Coronary artery (tissue), 2 donors: ENCODE measurements around the gene CCL19.

Experiments
- DNase-seq: peaks from one replicate; pipeline ENCODE4 v3.0.0-alpha.2; 2017; ENCODE audit warnings: low spot score
- H3K27ac ChIP-seq, 2 donors: fragments of 200-600 bp; sonication (generic); one replicate each; pipeline ENCODE4 v1.5.1; 2016 to 2019
- H3K4me3 ChIP-seq: fragments of 200-600 bp; sonication (generic); 2 replicates; pipeline ENCODE4 v1.5.1; 2016; ENCODE audit warnings: mild to moderate bottlenecking, moderate library complexity
- TF ChIP-seq, protein P1 (sequence below): fragments of 200-600 bp; sonication (generic); IDR thresholded peaks from one replicate; pipeline ENCODE4 v1.5.1; 2019; ENCODE audit warnings: antibody characterized with exemption

CCL19 gene

DNA sequence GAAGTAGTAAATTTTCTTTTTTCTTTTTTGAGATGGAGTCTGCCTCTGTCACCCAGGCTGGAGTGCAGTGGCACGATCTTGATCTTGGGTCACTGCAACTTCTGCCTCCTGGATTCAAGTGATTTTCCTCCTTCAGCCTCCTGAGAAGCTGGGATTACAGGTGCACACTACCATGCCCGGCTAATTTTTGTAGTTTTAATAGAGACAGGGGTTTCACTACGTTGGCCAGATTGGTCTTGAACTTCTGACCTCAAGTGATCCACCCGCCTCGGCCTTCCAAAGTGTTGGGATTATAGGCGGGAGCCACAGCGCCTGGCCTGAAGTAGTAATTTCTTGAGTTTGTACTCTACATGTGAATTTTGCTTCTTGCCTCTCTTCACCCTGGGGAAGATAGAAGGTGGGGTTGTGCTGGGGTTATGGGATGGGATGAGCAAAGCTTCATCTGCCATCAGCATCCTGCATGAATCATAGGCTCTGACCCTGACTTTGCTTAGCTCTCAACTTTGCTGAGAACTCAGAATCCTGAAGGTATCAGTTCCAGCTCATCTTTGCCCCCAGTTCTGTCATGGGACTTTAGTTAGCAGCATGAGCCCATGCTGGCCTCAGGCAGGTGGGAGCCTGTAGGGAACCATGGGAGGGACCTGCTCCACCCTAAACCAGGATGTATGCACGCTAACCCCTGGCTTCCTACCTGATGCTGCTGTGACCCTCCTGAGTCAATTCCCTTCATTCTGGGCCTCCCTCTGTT, 28.1 kb upstream of the CCL19 start:
- H3K27ac ChIP-seq: no peak overlapping the region
- no peak for DNase-seq
- H3K4me3 ChIP-seq: no peak overlapping the region
- TF ChIP-seq, protein P1, sequence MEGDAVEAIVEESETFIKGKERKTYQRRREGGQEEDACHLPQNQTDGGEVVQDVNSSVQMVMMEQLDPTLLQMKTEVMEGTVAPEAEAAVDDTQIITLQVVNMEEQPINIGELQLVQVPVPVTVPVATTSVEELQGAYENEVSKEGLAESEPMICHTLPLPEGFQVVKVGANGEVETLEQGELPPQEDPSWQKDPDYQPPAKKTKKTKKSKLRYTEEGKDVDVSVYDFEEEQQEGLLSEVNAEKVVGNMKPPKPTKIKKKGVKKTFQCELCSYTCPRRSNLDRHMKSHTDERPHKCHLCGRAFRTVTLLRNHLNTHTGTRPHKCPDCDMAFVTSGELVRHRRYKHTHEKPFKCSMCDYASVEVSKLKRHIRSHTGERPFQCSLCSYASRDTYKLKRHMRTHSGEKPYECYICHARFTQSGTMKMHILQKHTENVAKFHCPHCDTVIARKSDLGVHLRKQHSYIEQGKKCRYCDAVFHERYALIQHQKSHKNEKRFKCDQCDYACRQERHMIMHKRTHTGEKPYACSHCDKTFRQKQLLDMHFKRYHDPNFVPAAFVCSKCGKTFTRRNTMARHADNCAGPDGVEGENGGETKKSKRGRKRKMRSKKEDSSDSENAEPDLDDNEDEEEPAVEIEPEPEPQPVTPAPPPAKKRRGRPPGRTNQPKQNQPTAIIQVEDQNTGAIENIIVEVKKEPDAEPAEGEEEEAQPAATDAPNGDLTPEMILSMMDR: no peak

DNA sequence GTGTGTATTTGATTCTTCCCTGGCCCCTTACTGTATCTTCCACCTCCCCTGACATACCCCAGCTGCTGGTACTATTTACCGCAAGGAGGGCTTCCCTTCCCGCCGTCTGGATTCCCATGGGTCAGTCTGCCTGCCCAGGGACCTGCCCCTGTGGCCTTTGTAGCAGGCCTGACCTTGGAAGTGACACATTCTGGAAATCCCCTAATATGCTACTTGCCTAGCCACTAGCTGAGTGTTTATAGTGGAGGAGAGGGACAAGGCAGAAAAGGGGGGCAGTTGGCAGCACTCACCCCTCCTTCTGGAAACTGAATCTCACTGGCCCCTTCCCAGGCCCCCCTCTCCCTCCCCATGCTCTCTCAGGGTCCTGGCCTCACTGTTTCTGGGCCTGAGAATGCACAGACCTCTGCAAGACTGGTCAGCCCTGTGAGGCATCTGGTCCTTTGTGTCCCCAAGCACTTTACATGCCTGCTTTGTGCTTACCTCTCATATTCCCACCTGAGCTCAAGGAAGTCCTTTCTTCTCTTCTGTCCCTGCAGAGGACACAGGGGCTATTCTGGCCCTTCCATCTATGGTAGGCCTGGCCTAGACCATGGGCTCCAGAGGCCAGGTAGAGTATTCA, 27.0 kb upstream of the CCL19 start:
- DNase-seq: no peak
- no peak overlapping the region for H3K27ac ChIP-seq
- H3K4me3 ChIP-seq: no peak overlapping the region
- TF ChIP-seq, protein P1: no peak

DNA sequence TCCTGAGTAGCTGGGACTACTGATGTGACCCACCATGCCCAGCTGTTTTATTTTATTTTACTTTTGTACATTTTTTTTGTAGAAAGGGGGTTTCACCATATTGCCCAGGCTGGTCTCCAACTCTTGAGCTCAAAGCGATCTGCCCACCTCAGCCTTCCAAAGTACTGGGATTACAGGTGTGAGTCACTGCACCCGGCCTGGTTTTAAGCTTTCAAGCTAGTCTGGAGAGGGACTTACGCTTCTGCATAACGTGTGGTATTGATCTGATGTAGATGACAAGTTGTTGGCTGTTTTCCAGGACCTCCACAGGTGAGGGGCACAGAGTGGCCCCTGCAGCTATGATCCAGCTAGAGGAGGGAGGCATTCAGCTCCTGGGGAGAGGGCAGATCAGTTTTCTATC, 25.6 kb upstream of the CCL19 start:
- DNase-seq: no peak
- TF ChIP-seq, protein P1: no peak
- Histone ChIP-seq H3K4me3 (no peak overlapping the region), H3K27ac (no peak overlapping the region)

DNA sequence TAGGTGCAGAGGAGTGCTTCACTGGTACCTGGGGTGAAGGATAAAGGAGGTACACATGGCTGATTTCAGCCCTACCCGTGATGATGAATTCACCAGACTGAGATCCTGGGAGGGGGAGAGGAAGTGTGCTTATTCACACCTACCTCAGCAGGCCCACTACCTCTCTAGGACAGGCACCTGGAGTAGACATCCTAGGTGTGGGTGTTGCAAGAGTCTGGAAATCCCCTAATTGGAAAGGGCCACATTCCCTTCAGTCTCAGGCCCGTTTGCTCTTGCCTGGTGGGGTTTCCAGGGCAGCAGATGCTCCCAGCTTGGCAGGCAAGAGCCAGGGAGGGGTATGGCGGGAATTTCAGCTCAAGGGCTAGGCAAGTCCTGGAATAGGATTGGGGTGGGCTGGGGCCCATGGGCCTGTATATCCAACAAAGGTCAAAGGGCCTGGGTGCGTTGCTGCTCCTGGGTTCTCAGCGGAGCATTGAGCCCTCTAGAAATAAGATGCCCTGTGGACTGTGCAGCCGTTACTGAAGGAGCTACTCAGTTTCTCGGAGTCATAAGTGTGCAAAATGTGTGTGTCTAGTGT, 24.7 kb upstream of the CCL19 start:
- TF ChIP-seq, protein P1: no peak
- DNase-seq: no peak
- Histone ChIP-seq H3K27ac (no peak overlapping the region), H3K4me3 (no peak overlapping the region)

DNA sequence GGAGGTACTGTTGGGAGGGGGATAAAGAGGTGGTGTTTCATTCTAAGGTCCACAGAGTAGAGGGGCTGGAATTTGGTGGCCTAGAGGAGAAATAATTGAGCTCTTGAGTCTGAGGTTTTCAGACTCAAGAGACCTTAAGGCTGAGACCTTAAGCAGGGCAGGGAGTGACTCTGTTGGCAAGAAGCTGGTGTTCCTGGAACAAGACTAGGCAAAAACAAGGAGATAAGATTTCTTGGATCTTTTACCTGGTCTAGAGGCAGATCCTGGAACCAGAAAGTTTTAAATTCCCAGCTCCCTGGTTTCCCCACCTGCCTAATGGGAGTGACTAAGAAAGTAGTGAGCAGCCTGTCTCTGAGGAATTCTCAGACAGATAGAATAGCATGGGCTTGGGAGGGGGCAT, 22.9 kb upstream of the CCL19 start:
- H3K27ac ChIP-seq: no peak overlapping the region

DNA sequence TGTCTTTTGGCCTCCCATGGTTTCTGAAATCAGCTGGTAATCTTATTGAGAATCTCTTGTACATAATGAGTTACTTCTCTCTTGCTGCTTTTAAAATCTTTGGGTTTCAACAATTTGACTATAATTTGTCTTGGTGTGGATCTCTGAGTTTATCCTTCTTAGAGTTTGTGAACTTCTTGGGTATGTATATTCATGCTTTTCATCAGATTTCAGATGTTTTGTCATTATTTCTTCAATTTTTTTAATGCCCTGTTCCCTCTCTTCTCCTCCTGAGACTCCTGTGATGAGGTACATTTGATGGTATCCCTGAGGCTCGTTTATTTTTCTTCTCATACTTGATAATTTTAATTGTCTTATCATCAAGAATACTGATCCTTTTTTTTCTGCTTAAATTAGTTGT, 21.1 kb upstream of the CCL19 start:
- H3K27ac ChIP-seq: no peak overlapping the region
- H3K4me3 ChIP-seq: no peak overlapping the region
- TF ChIP-seq, protein P1: no peak
- DNase-seq: no peak

More for the DNA sequence above, 22.9 kb upstream of the CCL19 start:
- no peak overlapping the region for H3K4me3 ChIP-seq
- DNase-seq: no peak
- TF ChIP-seq, protein P1: no peak
